ENCODE results near the gene FBXW11. TPM values are rescaled to one million over a fixed set of nuclear protein-coding genes. Genes with fewer than 3 reads are reported as not detected.

Gene FBXW11
- total RNA-seq, 1 donor from 2014 or later = 61.4 TPM

DNA sequence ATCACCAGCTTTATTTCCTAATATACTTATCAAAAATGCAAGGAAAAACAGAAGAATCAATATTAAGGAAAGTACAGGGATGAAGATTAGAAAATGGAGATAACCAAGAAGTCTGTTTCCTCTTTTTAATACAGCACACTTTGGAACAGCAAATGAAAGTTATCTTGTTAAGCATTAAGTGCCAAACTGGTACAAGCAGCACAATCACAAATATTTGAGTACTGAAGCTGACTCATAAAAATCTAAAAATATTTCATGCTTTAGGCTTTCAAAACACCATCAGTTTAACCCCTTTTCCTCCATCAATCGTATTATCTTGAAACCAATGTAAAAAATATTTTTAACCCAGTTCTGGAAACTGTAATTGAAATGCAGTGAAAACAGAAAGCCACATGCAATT, 2.7 kb downstream of the FBXW11 start:
- Mint-ChIP-seq H3K9me3 (ENCODE audit: unreplicated experiment) (no peaks in the 10 kb centered on the region), H3K4me1 (ENCODE audit: unreplicated experiment) (peaks cover 62% of the 10 kb centered on the region), H3K27ac (ENCODE audit: unreplicated experiment) (peak overlapping the region; percentile 85), H3K4me3 (ENCODE audit: unreplicated experiment) (peak overlapping the region; percentile 29), H3K27me3 (ENCODE audit: unreplicated experiment) (no peaks in the 10 kb centered on the region), H3K36me3 (ENCODE audit: unreplicated experiment) (no peaks in the 10 kb centered on the region)
- no peak for DNase-seq (ENCODE audit: extremely low spot score, unreplicated experiment)
- TF ChIP-seq, protein P1, sequence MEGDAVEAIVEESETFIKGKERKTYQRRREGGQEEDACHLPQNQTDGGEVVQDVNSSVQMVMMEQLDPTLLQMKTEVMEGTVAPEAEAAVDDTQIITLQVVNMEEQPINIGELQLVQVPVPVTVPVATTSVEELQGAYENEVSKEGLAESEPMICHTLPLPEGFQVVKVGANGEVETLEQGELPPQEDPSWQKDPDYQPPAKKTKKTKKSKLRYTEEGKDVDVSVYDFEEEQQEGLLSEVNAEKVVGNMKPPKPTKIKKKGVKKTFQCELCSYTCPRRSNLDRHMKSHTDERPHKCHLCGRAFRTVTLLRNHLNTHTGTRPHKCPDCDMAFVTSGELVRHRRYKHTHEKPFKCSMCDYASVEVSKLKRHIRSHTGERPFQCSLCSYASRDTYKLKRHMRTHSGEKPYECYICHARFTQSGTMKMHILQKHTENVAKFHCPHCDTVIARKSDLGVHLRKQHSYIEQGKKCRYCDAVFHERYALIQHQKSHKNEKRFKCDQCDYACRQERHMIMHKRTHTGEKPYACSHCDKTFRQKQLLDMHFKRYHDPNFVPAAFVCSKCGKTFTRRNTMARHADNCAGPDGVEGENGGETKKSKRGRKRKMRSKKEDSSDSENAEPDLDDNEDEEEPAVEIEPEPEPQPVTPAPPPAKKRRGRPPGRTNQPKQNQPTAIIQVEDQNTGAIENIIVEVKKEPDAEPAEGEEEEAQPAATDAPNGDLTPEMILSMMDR (IDR thresholded peaks at IDR 0.05) = no peak

DNA sequence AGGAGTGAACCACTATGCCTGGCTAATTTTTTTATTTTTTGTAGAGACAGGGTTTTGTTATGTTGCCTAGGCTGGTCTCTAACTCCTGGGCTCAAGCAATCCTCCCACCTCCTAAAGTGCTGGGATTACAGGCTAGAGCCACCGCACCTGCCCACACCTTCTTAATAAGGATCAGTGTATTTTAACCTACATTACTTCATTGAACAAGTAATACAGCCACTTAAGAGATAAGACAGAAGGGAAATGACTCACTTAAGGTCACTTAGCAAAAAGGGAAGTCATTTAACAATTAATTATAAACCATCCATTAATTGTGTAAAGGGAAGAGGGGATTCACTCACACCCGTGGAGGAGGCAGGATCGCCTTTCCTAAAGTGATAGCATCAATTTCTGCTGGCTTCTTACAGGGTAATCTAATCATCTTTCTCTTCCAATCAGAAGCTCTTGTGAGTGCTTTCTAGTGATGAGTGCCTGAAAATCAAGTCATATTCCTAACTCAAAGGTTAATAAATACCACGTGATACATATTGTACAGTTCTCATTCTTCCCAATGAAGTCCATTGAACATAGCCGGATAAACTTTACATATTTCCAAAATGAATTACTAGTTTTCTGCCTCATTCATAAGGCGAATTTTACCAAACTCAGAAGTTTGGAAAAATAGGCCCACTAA, 3.5 kb downstream of the FBXW11 start:
- TF ChIP-seq, protein P1 (IDR thresholded peaks at IDR 0.05) = no peak
- Mint-ChIP-seq H3K36me3 (ENCODE audit: unreplicated experiment) (no peaks in the 10 kb centered on the region), H3K4me1 (ENCODE audit: unreplicated experiment) (peaks cover 58% of the 10 kb centered on the region), H3K9me3 (ENCODE audit: unreplicated experiment) (no peaks in the 10 kb centered on the region), H3K27me3 (ENCODE audit: unreplicated experiment) (no peaks in the 10 kb centered on the region), H3K4me3 (ENCODE audit: unreplicated experiment) (peak overlapping the region; percentile 29), H3K27ac (ENCODE audit: unreplicated experiment) (peak overlapping the region; percentile 85)
- DNase-seq (ENCODE audit: extremely low spot score, unreplicated experiment) = no peak

DNA sequence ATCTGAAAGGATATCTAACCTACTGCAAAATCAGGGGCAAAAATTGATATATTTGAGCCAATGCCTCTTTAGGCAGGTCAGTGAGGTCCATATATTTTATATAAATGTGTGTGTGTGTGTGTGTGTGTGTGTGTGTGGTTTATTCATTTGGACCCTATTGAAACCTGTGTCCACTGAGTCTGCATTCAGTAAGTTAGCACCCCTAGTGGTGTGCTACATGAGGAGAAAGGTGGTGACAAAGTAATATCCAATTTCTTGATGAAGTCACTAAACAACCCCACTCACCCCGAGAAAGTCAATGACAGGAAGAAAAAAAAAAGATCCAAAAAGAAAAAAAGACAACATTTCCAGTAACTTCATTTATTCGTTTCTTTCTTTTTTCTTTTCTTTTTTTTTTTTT, 4.1 kb downstream of the FBXW11 start:
- DNase-seq (ENCODE audit: extremely low spot score, unreplicated experiment) = no peak
- peaks cover 56% of the 10 kb centered on the region for H3K4me1 Mint-ChIP-seq (ENCODE audit: unreplicated experiment)
- no peak overlapping the region for H3K4me3 Mint-ChIP-seq (ENCODE audit: unreplicated experiment)

DNA sequence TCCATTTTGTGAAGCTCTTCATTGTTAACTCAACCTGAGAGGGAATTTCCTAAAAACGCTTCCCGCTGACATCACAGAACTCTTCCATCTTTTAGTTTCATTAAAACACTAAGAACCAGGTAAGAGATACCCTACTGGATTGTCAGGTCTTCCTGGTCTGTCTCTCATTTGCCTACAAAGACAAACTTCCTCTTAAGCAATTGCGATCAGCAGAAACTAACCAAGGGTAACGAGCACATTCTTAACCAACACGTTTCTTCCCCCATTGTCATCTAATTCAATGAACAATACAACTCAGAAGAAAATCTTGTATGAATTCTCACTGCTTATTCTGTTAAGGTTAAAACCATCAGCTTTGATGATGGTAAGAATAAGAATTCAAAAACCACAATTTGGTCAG, 6.6 kb downstream of the FBXW11 start:
- H3K36me3 Mint-ChIP-seq (ENCODE audit: unreplicated experiment) = peaks cover 5% of the 10 kb centered on the region
- DNase-seq (ENCODE audit: extremely low spot score, unreplicated experiment) = no peak
- no peaks in the 10 kb centered on the region for H3K27me3 Mint-ChIP-seq (ENCODE audit: unreplicated experiment)
- no peak overlapping the region for H3K27ac Mint-ChIP-seq (ENCODE audit: unreplicated experiment)
- no peaks in the 10 kb centered on the region for H3K9me3 Mint-ChIP-seq (ENCODE audit: unreplicated experiment)
- TF ChIP-seq, protein P1 (IDR thresholded peaks at IDR 0.05) = no peak
- H3K4me1 Mint-ChIP-seq (ENCODE audit: unreplicated experiment) = peaks cover 54% of the 10 kb centered on the region
- no peak overlapping the region for H3K4me3 Mint-ChIP-seq (ENCODE audit: unreplicated experiment)

More for the DNA sequence above, 4.1 kb downstream of the FBXW11 start:
- no peaks in the 10 kb centered on the region for H3K36me3 Mint-ChIP-seq (ENCODE audit: unreplicated experiment)
- H3K9me3 Mint-ChIP-seq (ENCODE audit: unreplicated experiment) = no peaks in the 10 kb centered on the region
- H3K27ac Mint-ChIP-seq (ENCODE audit: unreplicated experiment) = peak overlapping the region; percentile 20
- no peaks in the 10 kb centered on the region for H3K27me3 Mint-ChIP-seq (ENCODE audit: unreplicated experiment)
- TF ChIP-seq, protein P1 (IDR thresholded peaks at IDR 0.05) = peak; percentile 50

DNA sequence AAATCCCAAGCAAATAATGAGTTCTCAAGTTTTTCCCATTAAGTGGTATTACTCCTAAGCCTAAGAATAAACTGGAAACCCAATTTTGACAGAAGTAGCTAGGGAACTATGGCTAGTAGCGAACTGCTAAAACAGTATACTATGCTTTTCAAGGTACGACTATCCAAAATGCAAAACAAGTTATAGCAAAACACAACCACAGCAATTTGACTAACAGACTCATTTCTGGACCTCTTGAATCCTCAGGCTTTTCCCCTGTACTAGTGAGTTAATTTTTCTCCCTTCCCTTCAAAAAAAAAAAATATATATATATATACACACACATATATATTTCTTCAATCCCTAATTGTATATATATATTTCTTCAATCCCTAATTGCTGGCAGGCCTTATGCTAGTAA, 7.3 kb downstream of the FBXW11 start:
- peaks cover 46% of the 10 kb centered on the region for H3K4me1 Mint-ChIP-seq (ENCODE audit: unreplicated experiment)
- no peak for DNase-seq (ENCODE audit: extremely low spot score, unreplicated experiment)
- TF ChIP-seq, protein P1 (IDR thresholded peaks at IDR 0.05) = no peak
- peaks cover 5% of the 10 kb centered on the region for H3K36me3 Mint-ChIP-seq (ENCODE audit: unreplicated experiment)
- H3K9me3 Mint-ChIP-seq (ENCODE audit: unreplicated experiment) = no peaks in the 10 kb centered on the region
- no peak overlapping the region for H3K4me3 Mint-ChIP-seq (ENCODE audit: unreplicated experiment)
- no peak overlapping the region for H3K27ac Mint-ChIP-seq (ENCODE audit: unreplicated experiment)
- no peaks in the 10 kb centered on the region for H3K27me3 Mint-ChIP-seq (ENCODE audit: unreplicated experiment)
